CD14-positive monocyte (primary cell): ENCODE measurements around the gene CDHR2. TPM values are rescaled to one million over a fixed set of nuclear protein-coding genes. Genes with fewer than 3 reads are reported as not detected.
A peak's percentile ranks its signal among the peaks of the same experiment; 100 is the strongest.

ENCODE experiments used
- DNase-seq, 3 donors: peaks; one replicate each; pipeline ENCODE4 v3.0.0-alpha.2; 2011 to 2022
- H2AFZ ChIP-seq: 2 replicates; pipeline ENCODE4 v1.6.0; 2012; ENCODE audit warnings: mild to moderate bottlenecking, low read depth, low read length, inconsistent platforms; ENCODE audit not compliant: insufficient read depth, poor library complexity, severe bottlenecking
- H3K27ac ChIP-seq, 2 donors: 1 replicate in 1 of 2; 2 replicates in 1 of 2; pipeline ENCODE4 v1.5.1; 2012 to 2013; ENCODE audit warnings: low read length in 2 of 2, control low read depth in 1 of 2, inconsistent platforms in 1 of 2, low read depth in 1 of 2, mild to moderate bottlenecking in 1 of 2
- H3K27me3 ChIP-seq, 2 donors: one replicate each; pipeline versions ENCODE4 v1.6.0 to v1.6.1; 2011 to 2013; ENCODE audit warnings: low read length in 2 of 2; ENCODE audit not compliant: control insufficient read depth in 2 of 2, insufficient read depth in 2 of 2
- H3K36me3 ChIP-seq, 2 donors: replicated peaks in 1 of 2; 1 replicate in 1 of 2; 2 replicates in 1 of 2; pipeline versions ENCODE4 v1.5.1 to v1.6.1; 2012 to 2013; ENCODE audit warnings: low read length in 2 of 2, control low read depth in 1 of 2, inconsistent platforms in 1 of 2, mild to moderate bottlenecking in 1 of 2; ENCODE audit not compliant: insufficient read depth in 2 of 2, control insufficient read depth in 1 of 2
- H3K4me1 ChIP-seq, 2 donors: 1 replicate in 1 of 2; 2 replicates in 1 of 2; pipeline versions ENCODE4 v1.5.1 to v1.6.1; 2012 to 2013; ENCODE audit warnings: low read length in 2 of 2, control low read depth in 1 of 2, inconsistent platforms in 1 of 2, mild to moderate bottlenecking in 1 of 2, moderate library complexity in 1 of 2; ENCODE audit not compliant: insufficient read depth in 2 of 2, control insufficient read depth in 1 of 2
- H3K4me2 ChIP-seq: replicated peaks from 2 replicates; pipeline ENCODE3; 2012; ENCODE audit warnings: low read length, moderate library complexity, mild to moderate bottlenecking; ENCODE audit not compliant: poor library complexity, severe bottlenecking; ENCODE audit errors: extremely low read depth
- H3K4me3 ChIP-seq, 3 experiments: fragments of 200-600 bp in 1 of 3; sonication (generic) in 1 of 3; replicated peaks in 1 of 3; 1 replicate in 2 of 3; 2 replicates in 1 of 3; pipeline ENCODE4 v1.5.1; 2011 to 2013; ENCODE audit warnings: low read length in 3 of 3, mild to moderate bottlenecking in 3 of 3, control low read depth in 2 of 3, low read depth in 2 of 3, inconsistent platforms in 1 of 3, moderate library complexity in 1 of 3
- H3K79me2 ChIP-seq: 2 replicates; pipeline ENCODE4 v1.6.0; 2012; ENCODE audit warnings: mild to moderate bottlenecking, control low read depth, inconsistent platforms, low read length, moderate library complexity; ENCODE audit not compliant: insufficient read depth
- H3K9ac ChIP-seq: 2 replicates; pipeline ENCODE4 v1.6.0; 2017; ENCODE audit warnings: low read length, mild to moderate bottlenecking; ENCODE audit not compliant: insufficient read depth, poor library complexity, severe bottlenecking
- H3K9me3 ChIP-seq, 2 donors: replicated peaks in 1 of 2; 1 replicate in 1 of 2; 2 replicates in 1 of 2; pipeline versions ENCODE4 v1.5.1 to v1.6.1; 2012 to 2013; ENCODE audit warnings: low read length in 2 of 2, control low read depth in 1 of 2; ENCODE audit not compliant: control insufficient read depth in 1 of 2, insufficient read depth in 1 of 2
- H4K20me1 ChIP-seq: 2 replicates; pipeline ENCODE4 v1.6.0; 2012; ENCODE audit warnings: mild to moderate bottlenecking, low read length, control low read depth, moderate library complexity; ENCODE audit not compliant: insufficient read depth
- H3K27ac Mint-ChIP-seq, 7 donors: one replicate each; pipeline ENCODE4 v1.8.0; 2020; ENCODE audit warnings: mild to moderate bottlenecking in 7 of 7, mixed read lengths in 7 of 7, moderate library complexity in 6 of 7, inconsistent platforms in 2 of 7
- H3K27me3 Mint-ChIP-seq, 3 donors: one replicate each; pipeline ENCODE4 v1.8.0; 2021 to 2022; ENCODE audit warnings: low read depth in 3 of 3, mild to moderate bottlenecking in 3 of 3, mixed read lengths in 3 of 3, moderate library complexity in 3 of 3, inconsistent platforms in 1 of 3
- H3K36me3 Mint-ChIP-seq, 2 donors: one replicate each; pipeline ENCODE4 v1.8.0; 2020; ENCODE audit warnings: mixed read lengths in 2 of 2, inconsistent platforms in 1 of 2, mild to moderate bottlenecking in 1 of 2
- H3K4me1 Mint-ChIP-seq: one replicate; pipeline ENCODE4 v1.8.0; 2020; ENCODE audit warnings: mild to moderate bottlenecking, mixed read lengths
- H3K4me3 Mint-ChIP-seq, 2 donors: one replicate each; pipeline ENCODE4 v1.8.0; 2020; ENCODE audit warnings: mild to moderate bottlenecking in 2 of 2, mixed read lengths in 2 of 2, moderate library complexity in 1 of 2
- H3K9me3 Mint-ChIP-seq, 7 donors: one replicate each; pipeline ENCODE4 v1.8.0; 2020 to 2022; ENCODE audit warnings: mixed read lengths in 7 of 7, mild to moderate bottlenecking in 6 of 7, moderate library complexity in 6 of 7, inconsistent platforms in 2 of 7
- CTCF ChIP-seq: fragments of 200-600 bp; IDR thresholded peaks from one replicate; pipeline ENCODE4 v1.8.0; 2022; ENCODE audit warnings: antibody characterized with exemption, mild to moderate bottlenecking
- WGBS: methylation state at CpG from one replicate; pipeline ENCODE4 v1.1.5; 2013; ENCODE audit warnings: missing lambda C conversion rate; ENCODE audit not compliant: insufficient coverage; 5-methylcytosine and 5-hydroxymethylcytosine counted together
- intact Hi-C, 2 donors: fragments of 100-400 bp; cut with micrococcal nuclease; formaldehyde crosslinking; loops; one replicate each; pipeline versions ENCODE4 v1.15.0 to v1.15.1; 2023
- polyA plus RNA-seq, 3 donors: library from polyadenylated mRNA; depleted of rRNA in 1 of 3; unstranded in 2 of 3; stranded (reverse) in 1 of 3; fragments of 300-500 nt in 2 of 3; fragments of >200 nt in 1 of 3; fragmentation: Illumina TruSeq in 2 of 3; gene quantifications; 1 replicate in 2 of 3; 2 replicates in 1 of 3; pipeline ENCODE4 v1.2.3, GENCODE V29; 2012 to 2021

CDHR2 gene
- polyA plus RNA-seq, 3 donors, result 0.12 TPM; not detected in 2

- DNase-seq, result no peak
- intact Hi-C loops, result loop anchor here in 1 of 2 donors (10.0 kb wide), 2 partner anchors 118 to 148 kb away; partner anchors contain the start of genes CLTB, HIGD2A and NOP16
- H4K20me1 ChIP-seq, result peaks cover 76% of the 10 kb centered on the region
- Mint-ChIP-seq H3K9me3 (peaks cover 0 to 1% (median 0%) of the 10 kb centered on the region in 7 donors), H3K36me3 (peaks cover 26 to 40% of the 10 kb centered on the region in 2 donors), H3K4me3 (peak overlapping the region; percentile 95), H3K27me3 (no peaks in the 10 kb centered on the region), H3K4me1 (peaks cover 51% of the 10 kb centered on the region), H3K27ac (peak overlapping the region; percentile 92 to 100 (median 98))
- no peak for TF ChIP-seq CTCF
- WGBS, result 73% methylated on average over 7 of the region's 9 CpGs
- no peak overlapping the region for H2AFZ ChIP-seq
- no peaks in the 10 kb centered on the region for H3K27me3 ChIP-seq
- H3K36me3 ChIP-seq, result peaks cover 39 to 41% of the 10 kb centered on the region in 2 donors
- peak overlapping the region; percentile 93 to 96 for H3K27ac ChIP-seq
- H3K9ac ChIP-seq, result peak overlapping the region; percentile 83
- H3K4me1 ChIP-seq, result peaks cover 51 to 64% of the 10 kb centered on the region in 2 donors
- H3K79me2 ChIP-seq, result peaks cover 64% of the 10 kb centered on the region
- no peaks in the 10 kb centered on the region for H3K9me3 ChIP-seq
- H3K4me3 ChIP-seq, result peak overlapping the region in 2 of 3 experiments; percentile 96 to 98
- H3K4me2 ChIP-seq, result peak overlapping the region; percentile 100
Measured at GRCh38 chr5:176532795-176533194, 16.3 kb upstream of the CDHR2 start.

GRCh38 chr5:176533390-176533789, 15.8 kb upstream of the CDHR2 start:
- no peaks in the 10 kb centered on the region for H3K27me3 ChIP-seq
- Mint-ChIP-seq H3K4me3 (peak overlapping the region; percentile 95), H3K36me3 (peaks cover 20 to 34% of the 10 kb centered on the region in 2 donors), H3K27ac (peak overlapping the region; percentile 92 to 100 (median 98)), H3K4me1 (peaks cover 56% of the 10 kb centered on the region), H3K9me3 (peaks cover 0 to 1% (median 0%) of the 10 kb centered on the region in 7 donors), H3K27me3 (no peaks in the 10 kb centered on the region)
- TF ChIP-seq CTCF, result no peak
- peak overlapping the region; percentile 93 to 96 for H3K27ac ChIP-seq
- H3K79me2 ChIP-seq, result peaks cover 64% of the 10 kb centered on the region
- H3K9me3 ChIP-seq, result no peaks in the 10 kb centered on the region
- peaks cover 56 to 69% of the 10 kb centered on the region in 2 donors for H3K4me1 ChIP-seq
- intact Hi-C loops, result loop anchor here in 1 of 2 donors (10.0 kb wide), 2 partner anchors 119 to 149 kb away; partner anchors contain the start of genes CLTB, HIGD2A and NOP16
- peak overlapping the region; percentile 83 for H3K9ac ChIP-seq
- H4K20me1 ChIP-seq, result peaks cover 70% of the 10 kb centered on the region
- peaks cover 34 to 35% of the 10 kb centered on the region in 2 donors for H3K36me3 ChIP-seq
- peak overlapping the region; percentile 100 for H3K4me2 ChIP-seq
- peak overlapping the region; percentile 20 to 98 (median 96) for H3K4me3 ChIP-seq
- WGBS, result 0% methylated on average over 8 of the region's 8 CpGs
- peak overlapping the region; percentile 25 for H2AFZ ChIP-seq
- peak; percentile 40 to 66 (median 55) for DNase-seq
